HAP-1 (cell line): ENCODE data around the gene FAM156B.
"Not testable (repeated sequence)": the region's sequence is repeated elsewhere in the genome, so short reads cannot be mapped to it uniquely, and the experiment has no call there.

ENCODE experiments used
- DNase-seq, 2 experiments: peaks; one replicate each; pipeline ENCODE4 v3.0.0-alpha.2; 2016 to 2020; ENCODE audit warnings: low spot score in 2 of 2
- H3K27me3 ChIP-seq: fragments of 250-450 bp; sonication (Bioruptor Pico); 2 replicates; pipeline ENCODE4 v1.5.1; 2020; ENCODE audit warnings: low read depth, mild to moderate bottlenecking, moderate library complexity
- H3K36me3 ChIP-seq: fragments of 250-450 bp; sonication (Bioruptor Pico); replicated peaks from 2 replicates; pipeline ENCODE4 v1.5.1; 2020; ENCODE audit warnings: mild to moderate bottlenecking
- H3K4me1 ChIP-seq: fragments of 250-450 bp; sonication (Bioruptor Pico); 2 replicates; pipeline ENCODE4 v1.5.1; 2020; ENCODE audit warnings: mild to moderate bottlenecking
- H3K4me3 ChIP-seq: fragments of 250-450 bp; sonication (Bioruptor Pico); 2 replicates; pipeline ENCODE4 v1.5.1; 2020; ENCODE audit warnings: mild to moderate bottlenecking, moderate library complexity
- H3K9me3 ChIP-seq: fragments of 250-450 bp; sonication (Bioruptor Pico); 2 replicates; pipeline ENCODE4 v1.5.1; 2020; ENCODE audit warnings: mild to moderate bottlenecking, moderate library complexity
- in situ Hi-C: fragments of 300-500 bp; cut with MboI; formaldehyde crosslinking; loops from 3 replicates; pipeline ENCODE4 v1.14.3; 2020; ENCODE audit warnings: low sequenced_read_pairs, inconsistent platforms, mixed read lengths

The FAM156B gene

GRCh38 chrX:52940704-52941103 is 43.6 kb downstream of the FAM156B start:
- in situ Hi-C loops, H3K9me3 ChIP-seq, H3K4me1 ChIP-seq, H3K36me3 ChIP-seq, H3K27me3 ChIP-seq, DNase-seq, H3K4me3 ChIP-seq: not testable (repeated sequence)

GRCh38 chrX:52941728-52942127 is 44.6 kb downstream of the FAM156B start:
- H3K4me1 ChIP-seq, in situ Hi-C loops, H3K27me3 ChIP-seq, H3K4me3 ChIP-seq, DNase-seq, H3K36me3 ChIP-seq, H3K9me3 ChIP-seq: not testable (repeated sequence)

- H3K36me3 ChIP-seq, H3K4me1 ChIP-seq, DNase-seq, in situ Hi-C loops, H3K4me3 ChIP-seq, H3K27me3 ChIP-seq, H3K9me3 ChIP-seq: not testable (repeated sequence)
These were observed 48.8 kb downstream of the FAM156B start for GRCh38 chrX:52945838-52946494.

GRCh38 chrX:52947501-52947900 is 50.4 kb downstream of the FAM156B start:
- H3K4me1 ChIP-seq, H3K27me3 ChIP-seq, DNase-seq, in situ Hi-C loops, H3K36me3 ChIP-seq, H3K9me3 ChIP-seq, H3K4me3 ChIP-seq: not testable (repeated sequence)

- H3K9me3 ChIP-seq, H3K4me3 ChIP-seq, in situ Hi-C loops, DNase-seq, H3K36me3 ChIP-seq, H3K27me3 ChIP-seq, H3K4me1 ChIP-seq: not testable (repeated sequence)
These were observed 51.1 kb downstream of the FAM156B start for GRCh38 chrX:52948265-52948664.

GRCh38 chrX:52949325-52949724 is 52.2 kb downstream of the FAM156B start:
- H3K36me3 ChIP-seq, H3K4me3 ChIP-seq, H3K9me3 ChIP-seq, in situ Hi-C loops, DNase-seq, H3K4me1 ChIP-seq, H3K27me3 ChIP-seq: not testable (repeated sequence)

- DNase-seq, H3K4me1 ChIP-seq, H3K9me3 ChIP-seq, H3K4me3 ChIP-seq, H3K27me3 ChIP-seq, H3K36me3 ChIP-seq, in situ Hi-C loops: not testable (repeated sequence)
These were observed 52.8 kb downstream of the FAM156B start for GRCh38 chrX:52949884-52950283.
